GM12878 (cell line): ENCODE data around the gene GPRIN1.

Experiments used
- CBX3 ChIP-seq: fragments of 200-600 bp; sonication (generic); IDR thresholded peaks from 2 replicates; pipeline ENCODE4 v1.6.1; 2016; ENCODE audit warnings: low read depth, borderline replicate concordance
- FOXK2 ChIP-seq: fragments of 450-650 bp; IDR thresholded peaks from 2 replicates; pipeline ENCODE4 v1.6.1; 2017; ENCODE audit warnings: mild to moderate bottlenecking, moderate library complexity
- JUNB ChIP-seq: IDR thresholded peaks from 2 replicates; pipeline ENCODE4 v1.6.1; 2016; ENCODE audit warnings: antibody characterized with exemption, mild to moderate bottlenecking
- POLR2AphosphoS2 ChIP-seq: IDR thresholded peaks from 2 replicates; pipeline ENCODE4 v1.6.1; 2011; ENCODE audit warnings: low read depth, mild to moderate bottlenecking, low read length, improper control_type of control experiment, moderate library complexity

DNA sequence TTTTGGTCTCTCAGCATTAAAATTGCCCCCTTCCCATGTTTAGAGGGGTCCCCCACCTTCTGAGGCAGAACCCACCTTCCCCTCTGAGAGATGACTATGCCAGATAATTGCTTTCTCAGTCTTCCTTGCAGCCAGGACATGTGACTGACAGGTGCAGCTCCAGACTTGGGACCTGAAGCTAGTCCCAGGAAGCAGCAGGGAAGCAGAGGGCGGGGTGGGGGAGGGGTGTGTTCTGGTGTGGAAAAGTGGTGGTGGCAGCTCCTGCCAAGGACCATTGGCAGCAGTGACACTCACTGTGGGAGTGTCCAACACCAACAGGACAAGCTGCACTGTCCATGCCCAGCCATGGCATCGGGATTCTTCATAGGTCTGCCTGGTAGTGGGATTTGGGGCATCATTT lies 22.8 kb upstream of the GPRIN1 start:
- TF ChIP-seq FOXK2, result no peak
- no peak for TF ChIP-seq CBX3
- TF ChIP-seq POLR2AphosphoS2, result no peak
- no peak for TF ChIP-seq JUNB
